K562 (cell line): Measurements from ENCODE around the gene LMNTD2. TPM values are rescaled to one million over a fixed set of nuclear protein-coding genes. Genes with fewer than 3 reads are reported as not detected.

ENCODE experiments used
- ATAC-seq: fragments of 200-7000 bp; cut with Tn5 transposase; 3 replicates; pipeline ENCODE4 v1.9.1; 2020; ENCODE audit warnings: moderate library complexity
- BruUV-seq: library from RNA; stranded (reverse); fragments of 400-500 nt; replicated peaks from 2 replicates; lab custom pipeline; 2021; lab: Mats Ljungman, UMichigan
- CTCF ChIA-PET: fragments of 300-600 bp; formaldehyde crosslinking; extraction: SDS; loops from one replicate; lab custom pipeline; 2021; ENCODE audit warnings: low intra/inter-chr PET ratio; lab: Yijun Ruan, JAX
- POLR2A ChIA-PET: fragments of 300-600, 350-650 bp; sonication (Branson Sonifier 250); formaldehyde crosslinking; extraction: SDS; loops from one replicate; lab custom pipeline; 2021; ENCODE audit warnings: antibody characterized with exemption, inconsistent platforms; lab: Yijun Ruan, JAX
- DNase-seq, 4 experiments: peaks; one replicate each; pipeline versions ENCODE4 v3.0.0 to v3.0.0-alpha.2; 2011 to 2018; ENCODE audit warnings: low spot score in 3 of 4, mixed read lengths in 3 of 4; ENCODE audit errors: extremely low read depth in 1 of 4
- FAIRE-seq: peaks from 2 replicates; lab custom pipeline; 2011; peaks lifted over from hg19 to GRCh38; lab: Jason Lieb, UNC
- H2AFZ ChIP-seq: 2 replicates; pipeline ENCODE4 v1.6.0; 2011; ENCODE audit warnings: low read depth, low read length, control low read depth, inconsistent platforms
- H3K27ac ChIP-seq: fragments of 200-600 bp; 3 replicates; pipeline ENCODE4 v1.8.0; 2011; ENCODE audit warnings: low read depth, mild to moderate bottlenecking, control low read depth, inconsistent platforms, low read length, moderate library complexity, mixed read lengths; ENCODE audit errors: extremely low read depth
- H3K27me3 ChIP-seq, 2 experiments: fragments of 300-600 bp in 1 of 2; 2 replicates in 1 of 2; 3 replicates in 1 of 2; pipeline versions ENCODE4 v1.6.0 to v1.8.0; 2011; ENCODE audit warnings: inconsistent platforms in 2 of 2, low read length in 2 of 2, mild to moderate bottlenecking in 1 of 2, mixed read lengths in 1 of 2, moderate library complexity in 1 of 2; ENCODE audit not compliant: control insufficient read depth in 2 of 2, insufficient read depth in 2 of 2
- H3K36me3 ChIP-seq: fragments of 300-600 bp; 3 replicates; pipeline ENCODE4 v1.8.0; 2011; ENCODE audit warnings: mild to moderate bottlenecking, low read length, inconsistent platforms; ENCODE audit not compliant: control insufficient read depth, insufficient read depth
- H3K4me1 ChIP-seq, 2 experiments: fragments of 200-600 bp in 1 of 2; replicated peaks in 1 of 2; 2 replicates in 1 of 2; 3 replicates in 1 of 2; pipeline versions ENCODE4 v1.5.1 to v1.8.0; 2011; ENCODE audit warnings: inconsistent platforms in 2 of 2, low read length in 2 of 2, mild to moderate bottlenecking in 1 of 2, mixed read lengths in 1 of 2, moderate library complexity in 1 of 2; ENCODE audit not compliant: control insufficient read depth in 2 of 2, insufficient read depth in 2 of 2
- H3K4me2 ChIP-seq: 2 replicates; pipeline ENCODE4 v1.6.1; 2011; ENCODE audit warnings: low read length, control low read depth, inconsistent platforms, mixed read lengths; ENCODE audit not compliant: insufficient read depth
- H3K4me3 ChIP-seq: fragments of 200-600 bp; sonication (generic), shearing (Covaris generic); 2 replicates; pipeline ENCODE4 v1.5.1; 2016; ENCODE audit warnings: control low read depth, inconsistent platforms
- H3K79me2 ChIP-seq: fragments of 200-600 bp; 3 replicates; pipeline ENCODE4 v1.8.0; 2011; ENCODE audit warnings: low read length, inconsistent platforms; ENCODE audit not compliant: control insufficient read depth, insufficient read depth
- H3K9ac ChIP-seq, 2 experiments: 2 replicates each; pipeline versions ENCODE4 v1.6.0 to v1.6.1; 2011; ENCODE audit warnings: low read depth in 2 of 2, low read length in 2 of 2, control low read depth in 1 of 2, inconsistent platforms in 1 of 2, mild to moderate bottlenecking in 1 of 2, mixed read lengths in 1 of 2; ENCODE audit not compliant: insufficient read depth in 1 of 2
- H3K9me1 ChIP-seq: one replicate; pipeline ENCODE4 v1.6.0; 2011; ENCODE audit warnings: inconsistent platforms, mild to moderate bottlenecking, low read length, moderate library complexity; ENCODE audit not compliant: control insufficient read depth, insufficient read depth
- H3K9me3 ChIP-seq: replicated peaks from 2 replicates; pipeline ENCODE4 v1.5.1; 2011; ENCODE audit warnings: low read depth, low read length, inconsistent platforms; ENCODE audit not compliant: control insufficient read depth, insufficient read depth
- H4K20me1 ChIP-seq: replicated peaks from 2 replicates; pipeline ENCODE4 v1.6.1; 2011; ENCODE audit warnings: low read length, inconsistent platforms, mixed read lengths; ENCODE audit not compliant: control insufficient read depth, insufficient read depth
- ELF2 ChIP-seq: fragments of 250-450 bp; sonication (Bioruptor Pico); IDR thresholded peaks from 2 replicates; pipeline ENCODE4 v1.5.0; 2021; ENCODE audit warnings: mild to moderate bottlenecking
- EP300 ChIP-seq: IDR thresholded peaks from 2 replicates; pipeline ENCODE4 v1.6.1; 2012; ENCODE audit warnings: low read length, improper control_type of control experiment
- POLR2A ChIP-seq: fragments of 450-650 bp; conservative IDR thresholded peaks from 2 replicates; pipeline ENCODE4 v1.6.1; 2016
- POLR2G ChIP-seq: fragments of 200-400 bp; formaldehyde crosslinking; IDR thresholded peaks from 2 replicates; pipeline ENCODE4 v1.6.1; 2017; ENCODE audit warnings: low read depth, mild to moderate bottlenecking, antibody characterized with exemption, low read length, moderate library complexity
- RBFOX2 ChIP-seq: fragments of 200-400 bp; formaldehyde crosslinking; IDR thresholded peaks from 2 replicates; pipeline ENCODE4 v1.6.1; 2017; ENCODE audit warnings: low read depth, mild to moderate bottlenecking, low read length, moderate library complexity
- ZNF121 ChIP-seq: sonication (generic); formaldehyde crosslinking; conservative IDR thresholded peaks from 2 replicates; pipeline ENCODE4 v1.8.0; 2022; ENCODE audit warnings: missing genetic modification reagents
- WGBS: fragments of 100-300 bp; shearing (Covaris generic); methylation state at CpG from one replicate; pipeline ENCODE4 v1.1.6; 2016; ENCODE audit warnings: low coverage, mixed read lengths; ENCODE audit not compliant: insufficient coverage; ENCODE audit errors: missing lambda C conversion rate; 5-methylcytosine and 5-hydroxymethylcytosine counted together
- in situ Hi-C: fragments of 300-500 bp; cut with MboI; formaldehyde crosslinking; loops from 4 replicates; pipeline ENCODE4 v1.15.0; 2018; ENCODE audit warnings: inconsistent platforms, mixed read lengths
- intact Hi-C: fragments of 100-400 bp; cut with micrococcal nuclease; formaldehyde crosslinking; loops from 2 replicates; pipeline ENCODE4 v1.14.2; 2022
- polyA plus RNA-seq, 8 experiments: library from polyadenylated mRNA; depleted of rRNA in 4 of 8; stranded (reverse) in 5 of 8; unstranded in 3 of 8; fragments of >200 nt; fragmentation: Nextera tagmentation in 2 of 8; fragmentation: Illumina TruSeq in 1 of 8; extraction: Ambion mirVana in 2 of 8; extraction: Trizol in 1 of 8; gene quantifications; 2 replicates each; pipeline versions ENCODE4 v1.2.1 to v1.2.3, GENCODE V29; 2011 to 2014; ENCODE audit warnings: inconsistent platforms in 1 of 8, missing spikeins in 1 of 8
- total RNA-seq, 7 experiments: library from RNA; depleted of rRNA in 6 of 7; stranded (reverse); fragments of >200 nt in 6 of 7; fragmentation: Illumina TruSeq in 2 of 7; extraction: Trizol in 2 of 7; gene quantifications; 2 replicates each; pipeline versions ENCODE4 v1.2.1 to v1.2.3, GENCODE V29; 2011 to 2021; ENCODE audit warnings: low replicate concordance in 1 of 7

The LMNTD2 gene
- total and polyA plus RNA-seq, 9 of the 15 experiments (the other 6 are each of a cell fraction or from before 2014, with no cell fraction given) = 0.48 to 4.2 (median 1.5) TPM; not detected in 3

DNA sequence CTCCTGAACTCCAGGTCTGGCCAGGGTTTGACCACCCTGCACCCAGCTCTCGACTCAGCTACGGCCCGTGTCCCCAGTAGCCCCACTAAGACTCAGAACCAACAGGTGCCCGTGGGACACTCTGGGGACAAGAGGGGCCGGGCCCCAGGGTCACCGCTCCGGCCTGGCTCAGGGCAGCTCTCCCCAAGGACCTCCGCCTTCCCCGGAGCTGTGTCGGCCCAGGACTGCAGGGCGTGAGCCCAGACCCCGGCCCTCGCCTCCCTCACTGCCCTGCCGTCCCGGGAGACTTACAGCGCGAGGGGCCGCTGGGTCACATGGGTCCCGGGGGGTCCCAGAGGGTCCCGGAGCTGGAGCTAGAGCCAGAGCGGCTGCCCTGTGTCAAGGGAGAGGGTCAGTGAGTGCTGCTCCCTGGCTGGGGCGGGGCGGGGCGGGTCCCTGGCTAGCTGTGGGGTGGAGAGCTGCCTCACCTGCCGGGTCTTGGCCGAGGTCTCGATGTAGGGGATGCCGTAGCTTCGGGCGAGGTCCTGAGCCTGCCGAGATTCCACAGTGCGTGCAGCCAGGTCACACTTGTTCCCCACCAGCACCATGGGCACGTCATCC lies 27.5 kb downstream of the LMNTD2 start:
- WGBS = 94% methylated on average over 22 of the region's 33 CpGs
- Histone ChIP-seq H3K9me3 (no peaks in the 10 kb centered on the region), H4K20me1 (0 out of 2 replicates have a peak, but pooled peaks cover 4% of the 10 kb centered on the region), H2AFZ (no peak overlapping the region), H3K36me3 (peaks cover 35% of the 10 kb centered on the region; the same call in 1 of the 3 replicates), H3K9me1 (peaks cover under 1% of the 10 kb centered on the region), H3K4me3 (no peak overlapping the region), H3K4me2 (no peak overlapping the region), H3K27ac (no peak overlapping the region), H3K9ac (no peak overlapping the region), H3K79me2 (peaks cover 17% of the 10 kb centered on the region), H3K27me3 (no peaks in the 10 kb centered on the region), H3K4me1 (peaks cover 20 to 87% of the 10 kb centered on the region in 2 experiments)
- TF ChIP-seq POLR2G (peak; percentile 65), RBFOX2 (peak; percentile 51), ELF2 (CRISPR knock-in tag) (no peak)
- ChIA-PET CTCF (no interaction called here), POLR2A (interaction anchor here (0.6 to 1.0 kb wide), 3 partner anchors 12 to 1435 kb away, joined by 3 to 5 read pairs (median 4); no protein-coding TSS in a partner anchor)
- no peak for FAIRE-seq
- no peak for DNase-seq
- no peak for ATAC-seq
- intact Hi-C loops (no loop called here), in situ Hi-C loops (no loop called here)
- BruUV-seq = no TSS peak

DNA sequence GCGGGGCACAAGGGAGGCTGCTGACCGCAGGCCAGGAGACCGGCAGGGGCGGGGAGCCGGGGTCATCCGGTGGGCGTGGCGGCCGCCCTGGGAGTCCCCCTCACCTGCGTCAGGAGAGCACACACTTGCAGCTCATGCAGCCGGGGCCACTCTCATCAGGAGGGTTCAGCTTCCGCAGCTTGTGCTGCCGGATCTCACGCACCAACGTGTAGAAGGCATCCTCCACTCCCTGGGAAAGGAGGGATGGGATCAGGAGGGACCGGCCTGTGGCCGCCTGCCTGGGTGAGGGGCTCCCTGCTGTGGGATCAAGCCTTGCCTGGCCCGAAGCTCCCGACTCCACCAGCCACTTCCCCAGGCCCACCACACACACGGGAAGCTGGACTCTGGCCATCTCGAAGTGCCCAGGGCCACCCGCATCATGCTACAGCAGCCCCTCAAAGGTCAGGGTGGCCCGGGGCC lies 28.0 kb downstream of the LMNTD2 start:
- no peak for FAIRE-seq
- CTCF ChIA-PET = no interaction called here
- Histone ChIP-seq H2AFZ (no peak overlapping the region), H3K9me1 (no peaks in the 10 kb centered on the region), H3K27ac (no peak overlapping the region), H3K27me3 (no peaks in the 10 kb centered on the region), H3K4me1 (peaks cover 15 to 84% of the 10 kb centered on the region in 2 experiments), H3K79me2 (peaks cover 17% of the 10 kb centered on the region), H3K4me3 (no peak overlapping the region), H3K4me2 (no peak overlapping the region), H4K20me1 (0 out of 2 replicates have a peak, but pooled peaks cover 4% of the 10 kb centered on the region), H3K36me3 (peaks cover 35% of the 10 kb centered on the region; the same call in 1 of the 3 replicates), H3K9ac (no peak overlapping the region), H3K9me3 (no peaks in the 10 kb centered on the region)
- POLR2A ChIA-PET = interaction anchor here (0.8 to 1.0 kb wide), 2 partner anchors 11 to 14 kb away, joined by 3 to 5 read pairs; no protein-coding TSS in a partner anchor
- ATAC-seq = no peak
- DNase-seq = peak in 1 of 4 experiments; percentile 20
- no TSS peak for BruUV-seq
- TF ChIP-seq POLR2G (peak; percentile 41), ZNF121 (CRISPR knock-in tag) (no peak), POLR2A (0 out of 2 replicates have a peak, but pooled peaks have one; percentile 4), RBFOX2 (0 out of 2 replicates have a peak, but pooled peaks have one; percentile 45), EP300 (no peak)
- in situ Hi-C loops = no loop called here
- 95% methylated on average over 7 of the region's 23 CpGs for WGBS
- intact Hi-C loops = no loop called here
